Activated CD8-positive, alpha-beta memory T cell treated with anti-CD3 and anti-CD28 coated beads for 4 hours (primary cell): ENCODE data around the gene IL22.

Experiments
- DNase-seq, 2 donors: peaks; one replicate each; pipeline ENCODE4 v3.0.0-alpha.2; 2020; ENCODE audit warnings: low read depth in 2 of 2

Gene IL22

DNA sequence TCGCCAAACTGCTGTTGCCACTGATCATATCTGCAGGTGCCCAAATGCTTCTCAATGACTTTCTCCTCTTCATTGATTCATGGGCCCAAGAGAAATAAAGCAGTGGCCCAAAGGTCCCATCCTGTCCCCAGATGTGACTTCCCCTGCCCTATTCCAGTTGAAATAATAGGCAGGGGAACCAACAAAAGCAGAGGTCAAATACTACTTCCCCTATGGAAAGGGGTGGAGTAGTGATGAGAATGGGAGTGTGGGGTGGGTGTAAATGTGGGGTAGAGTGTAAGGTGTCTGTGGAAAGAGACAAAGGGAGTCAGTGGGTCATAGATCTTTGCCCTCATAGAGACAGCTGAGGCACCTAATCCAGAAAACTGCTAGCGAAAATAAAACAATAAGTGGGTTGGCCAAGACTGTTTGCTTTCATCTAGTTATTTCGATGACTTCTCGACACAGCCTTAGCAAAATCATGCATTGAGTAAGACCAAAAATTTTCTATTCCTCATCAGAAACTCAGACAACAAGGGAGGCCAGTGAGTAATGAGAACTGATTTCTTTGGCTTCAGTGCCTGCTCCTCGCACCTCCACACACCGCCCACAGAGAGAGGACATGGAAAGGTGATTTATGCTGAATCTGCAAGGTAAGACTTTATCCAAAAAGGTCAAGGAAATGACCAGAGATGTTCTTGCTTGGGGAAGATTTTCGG, 10.9 kb upstream of the IL22 start:
- DNase-seq, result no peak

DNA sequence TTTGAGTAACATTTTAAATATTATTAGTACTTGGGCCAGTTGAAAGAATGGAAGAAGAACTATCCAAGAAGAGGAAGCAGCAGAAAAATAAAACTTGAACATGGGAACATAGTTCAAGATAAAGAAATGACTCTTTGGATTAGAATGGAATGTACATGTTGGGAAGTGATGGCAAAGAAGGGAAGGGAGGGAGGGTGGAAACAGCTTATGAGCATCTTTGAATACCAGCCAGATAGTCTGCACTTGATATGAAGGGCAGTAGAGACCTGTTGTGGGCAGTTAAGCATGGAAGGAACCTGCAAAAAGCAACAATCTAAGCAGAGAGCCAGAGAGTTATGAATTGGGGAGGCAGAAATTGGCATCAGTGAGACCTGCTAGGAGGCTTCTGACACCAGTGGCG, 10.0 kb upstream of the IL22 start:
- no peak for DNase-seq

DNA sequence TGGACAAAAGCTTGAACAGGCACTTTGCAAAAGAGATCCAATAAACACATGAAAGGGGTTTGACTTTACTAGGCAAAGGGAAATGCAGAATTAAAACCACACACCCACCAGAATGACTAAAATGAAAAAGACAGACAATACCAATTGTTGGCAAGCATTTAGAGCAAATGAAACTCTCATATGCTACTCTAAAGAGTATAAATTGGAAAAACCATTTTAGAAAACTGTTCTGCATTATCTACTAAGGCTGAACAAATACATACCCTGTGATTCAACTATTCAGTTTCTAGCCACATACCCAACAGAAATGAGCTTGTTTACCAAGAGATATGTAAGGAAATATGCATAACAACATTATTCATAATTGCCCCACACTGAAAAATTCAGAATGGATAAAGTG, 8.5 kb upstream of the IL22 start:
- DNase-seq, result no peak

DNA sequence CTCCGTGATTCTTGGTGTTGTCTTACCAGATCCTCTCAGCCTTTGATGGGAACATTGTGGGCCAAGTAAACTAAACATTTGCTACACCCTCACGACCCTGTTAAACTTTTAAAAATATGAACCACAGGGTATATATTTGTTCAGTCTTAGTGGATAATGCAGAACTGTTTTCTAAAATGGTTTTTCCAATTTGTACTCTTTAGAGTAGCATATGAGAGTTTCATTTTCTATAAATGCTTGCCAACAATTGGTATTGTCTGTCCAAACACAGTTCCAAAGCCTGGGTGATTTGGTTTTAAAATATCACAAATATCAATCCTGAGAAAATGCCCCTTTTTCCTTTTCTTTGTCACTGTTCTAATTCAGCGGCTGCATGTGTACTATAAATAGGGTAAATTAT, 6.7 kb upstream of the IL22 start:
- no peak for DNase-seq

DNA sequence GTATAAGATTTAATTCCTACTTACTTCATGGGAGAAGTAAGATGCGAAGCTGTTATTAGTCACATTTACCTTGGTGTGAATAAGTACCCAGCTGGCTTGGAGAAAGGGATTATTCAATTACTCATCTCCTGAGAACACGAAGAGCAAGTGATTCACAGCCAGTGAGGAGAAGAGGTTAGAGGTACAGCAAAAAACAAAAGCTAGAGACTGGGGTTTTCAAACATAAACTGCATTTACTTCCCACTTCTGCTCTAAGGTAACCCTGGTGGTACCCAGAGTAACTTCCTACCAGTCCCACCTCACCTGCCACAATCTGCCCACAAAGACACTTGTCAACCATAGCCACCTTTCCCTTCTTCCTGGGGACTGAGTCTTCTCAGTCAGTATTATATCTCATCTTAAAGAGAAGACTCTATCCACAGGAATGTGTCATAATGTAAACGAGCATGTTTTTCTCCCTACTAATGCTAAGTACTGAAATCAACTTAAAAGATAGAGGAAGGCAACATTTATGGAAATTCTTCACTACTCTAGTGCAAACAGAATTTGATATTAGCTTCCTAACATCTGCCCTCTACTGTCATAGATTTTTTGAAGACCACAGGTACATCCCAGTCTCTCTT, 6.0 kb upstream of the IL22 start:
- DNase-seq, result no peak

DNA sequence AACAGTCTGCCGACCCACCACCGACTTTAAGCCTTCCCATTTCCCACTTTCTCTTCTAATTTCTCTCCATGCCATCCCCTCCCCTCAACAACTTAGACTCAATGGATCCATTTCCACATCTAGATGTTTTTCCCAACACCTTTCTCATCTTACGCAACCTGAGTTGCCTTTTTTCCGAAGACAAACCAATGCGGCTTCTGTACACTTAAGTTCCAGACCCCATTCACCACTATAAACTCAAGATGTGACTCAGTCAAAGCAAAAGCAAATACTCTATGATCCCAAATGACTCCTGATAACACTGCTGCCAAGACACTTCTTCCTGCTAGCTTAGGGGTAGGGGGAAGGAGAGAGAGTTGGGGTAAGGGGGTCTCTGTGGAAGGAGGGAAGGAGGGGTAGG, 1.3 kb downstream of the IL22 start:
- DNase-seq, result no peak

DNA sequence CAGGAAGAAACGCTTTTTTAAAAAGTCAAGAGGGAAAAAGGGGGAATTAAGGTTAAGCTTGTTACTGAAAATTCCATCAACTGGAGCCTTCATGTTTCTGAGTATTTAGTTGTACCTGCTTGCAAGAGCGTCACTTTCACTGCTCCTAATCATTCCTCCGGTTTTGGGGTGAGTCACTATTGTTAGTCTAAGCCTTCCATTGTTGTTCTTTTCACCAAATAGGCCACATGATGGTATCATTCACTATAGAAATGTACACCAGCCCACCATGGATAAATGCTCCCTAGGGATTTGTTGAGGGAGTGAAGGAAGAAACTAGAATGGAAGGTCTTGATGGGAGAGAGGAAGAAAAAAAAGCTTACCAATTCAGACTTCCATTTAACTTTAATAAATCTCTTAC, 3.0 kb downstream of the IL22 start:
- DNase-seq, result no peak

DNA sequence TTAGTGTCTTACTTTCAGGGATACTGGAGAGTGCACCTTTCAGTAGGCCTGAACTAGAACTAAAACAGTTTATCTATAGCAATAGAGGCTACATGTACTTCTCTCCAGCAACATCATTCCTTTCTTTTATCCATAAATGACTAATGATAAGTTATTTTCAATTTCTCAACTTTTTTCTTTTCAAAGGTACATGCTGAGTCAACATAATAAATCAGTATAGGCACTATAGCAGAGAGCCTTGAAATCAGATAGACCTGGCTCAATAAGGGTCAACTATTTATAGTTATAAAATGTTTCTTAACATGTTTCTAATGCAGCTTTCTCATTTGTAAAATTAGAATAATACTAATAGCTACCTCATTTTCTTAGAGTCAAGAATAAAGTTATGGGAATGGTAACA, 5.6 kb downstream of the IL22 start:
- no peak for DNase-seq

DNA sequence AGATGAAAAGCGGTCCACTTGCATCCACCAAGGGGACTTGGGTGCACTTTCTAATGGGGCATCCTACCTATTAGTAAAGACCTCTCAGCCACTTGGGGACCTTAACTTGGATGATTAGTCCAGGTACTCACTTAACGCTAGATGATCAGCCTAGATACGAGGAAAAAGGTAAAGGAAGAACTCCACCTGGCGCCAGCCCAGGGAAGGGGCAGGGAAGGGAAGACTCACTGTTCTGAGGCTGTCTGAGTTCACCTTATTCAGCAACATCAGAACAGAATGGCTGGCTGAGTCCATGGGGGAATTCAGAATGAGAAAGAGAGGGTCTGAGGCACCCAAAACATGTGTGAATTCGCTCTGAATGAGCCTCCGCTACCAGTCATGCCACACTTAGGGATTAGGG, 7.1 kb downstream of the IL22 start:
- DNase-seq, result no peak

DNA sequence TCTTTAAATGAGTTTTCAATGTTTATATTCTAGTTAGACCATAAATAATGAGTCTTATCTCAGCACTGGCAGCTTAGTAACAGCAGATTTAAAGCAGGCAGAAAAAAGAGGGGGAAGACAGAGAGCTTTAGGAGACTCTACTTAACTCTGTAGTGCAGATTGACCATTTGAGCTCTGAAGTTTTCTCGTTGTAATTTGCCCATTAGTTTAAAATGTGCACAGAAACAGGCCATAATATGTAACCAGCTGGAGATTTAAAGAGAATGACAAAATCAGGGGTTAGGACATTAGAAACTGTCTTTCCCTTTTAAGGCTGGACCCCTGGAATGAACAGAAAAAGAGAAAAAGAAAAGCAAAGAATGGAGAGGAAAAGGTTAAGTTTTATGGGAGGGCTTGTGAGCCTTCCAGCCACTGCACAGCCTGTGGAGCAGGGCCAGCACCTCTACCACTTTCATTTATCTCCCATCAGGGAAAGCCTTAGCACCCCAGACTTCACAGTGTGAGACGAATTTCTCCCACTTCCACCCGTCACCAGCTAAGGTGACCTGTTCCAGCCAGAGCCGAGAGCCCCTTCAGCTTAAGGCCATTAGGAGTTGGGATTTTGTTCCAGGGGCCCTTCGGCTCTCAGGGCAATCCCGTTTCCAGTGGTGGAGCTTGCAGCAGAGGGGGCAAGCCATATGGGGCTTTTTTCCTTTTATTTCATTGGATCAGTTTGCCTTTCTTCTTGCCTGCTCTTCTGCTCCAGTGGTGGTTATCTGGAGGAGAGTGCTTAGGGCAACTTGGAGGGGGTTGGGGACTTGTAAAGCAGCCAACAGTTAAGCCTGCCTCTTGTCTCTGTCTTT, 8.0 kb downstream of the IL22 start:
- no peak for DNase-seq

DNA sequence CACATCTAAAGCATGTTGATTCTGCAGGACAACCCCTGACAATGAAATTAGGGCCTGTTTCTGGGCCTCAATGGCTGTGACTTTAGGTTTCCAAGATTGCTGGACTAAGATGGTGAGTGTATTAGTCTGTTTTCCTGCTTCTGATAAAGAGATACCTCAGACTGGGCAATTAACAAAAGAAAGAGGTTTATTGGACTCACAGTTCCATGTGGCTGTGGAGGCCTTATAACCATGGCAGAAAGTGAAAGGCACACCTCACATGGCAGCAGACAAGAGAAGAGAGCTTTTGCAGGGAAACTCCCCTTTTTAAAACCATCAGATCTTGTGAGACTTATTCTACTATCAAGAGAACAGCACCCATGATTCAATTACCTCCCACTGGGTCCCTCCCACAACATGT, 10.6 kb downstream of the IL22 start:
- DNase-seq, result no peak

DNA sequence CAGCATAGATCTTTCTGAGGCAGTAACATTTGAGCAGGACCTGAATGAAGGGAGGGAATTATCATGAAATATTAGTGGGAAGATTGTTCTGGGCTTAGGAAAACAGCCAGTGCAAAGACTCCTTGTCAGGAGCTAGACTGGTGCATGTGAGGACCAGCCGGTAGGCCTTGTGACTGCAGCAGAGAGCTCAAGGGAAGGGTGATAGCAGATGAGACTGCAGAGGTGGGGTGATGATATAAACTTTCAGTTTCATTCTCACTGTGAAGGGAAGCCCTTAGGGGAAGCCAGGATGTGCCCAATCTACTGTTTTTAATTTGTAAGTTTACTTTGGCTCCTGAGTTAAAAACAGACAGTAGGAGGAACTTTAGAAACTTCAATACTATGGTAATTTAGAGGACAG, 12.4 kb downstream of the IL22 start:
- DNase-seq, result peak; percentile 13 to 15

DNA sequence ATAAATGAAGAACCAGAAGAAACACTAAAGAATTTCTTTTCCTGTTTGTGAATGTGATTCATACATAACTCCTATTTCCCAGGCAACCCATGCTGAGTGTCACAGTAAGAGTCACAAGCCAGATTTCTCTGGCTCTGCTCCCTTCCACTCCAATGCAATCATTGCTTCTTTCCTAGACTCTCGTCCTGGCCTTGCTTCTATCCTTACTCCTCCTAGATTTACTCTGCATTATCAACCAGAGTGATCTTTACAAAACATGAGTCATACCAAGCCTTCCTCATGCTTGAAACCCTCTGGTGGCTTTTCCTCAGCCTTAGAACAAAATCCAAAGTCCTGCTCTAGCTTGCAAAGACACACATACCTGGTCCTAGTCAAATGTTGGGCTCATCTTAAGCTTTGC, 13.3 kb downstream of the IL22 start:
- DNase-seq, result no peak

DNA sequence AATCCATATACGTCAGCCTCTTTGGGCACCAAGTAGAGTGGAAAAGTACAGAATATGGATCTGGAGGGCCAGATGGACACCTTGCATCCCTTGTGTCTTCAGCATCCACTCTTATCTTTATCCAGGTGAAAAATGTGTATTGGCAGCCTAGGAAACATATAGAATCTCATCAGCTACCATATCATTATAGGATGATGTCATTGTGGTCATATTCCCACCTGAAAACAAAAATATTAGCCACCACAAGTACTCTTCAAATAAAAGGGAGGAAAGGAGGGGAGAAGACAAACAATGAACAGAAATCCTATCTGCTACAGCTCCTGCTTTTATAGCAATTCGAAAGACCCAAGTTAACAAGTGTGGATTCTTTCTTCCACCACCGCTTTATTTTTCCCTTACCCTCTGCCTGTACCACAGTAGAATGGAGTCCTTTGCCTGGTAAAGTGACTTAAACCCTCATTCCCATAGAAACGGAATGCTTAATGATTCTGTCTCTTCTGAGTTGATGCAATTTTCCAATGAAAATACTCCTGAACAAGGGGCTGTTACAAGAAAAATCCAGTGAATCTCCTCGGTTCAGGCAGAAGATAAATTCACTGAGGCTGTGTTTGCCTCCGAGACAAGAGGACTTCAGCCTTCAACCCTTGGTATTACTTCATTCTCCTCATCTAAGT, 14.0 kb downstream of the IL22 start:
- DNase-seq, result no peak

DNA sequence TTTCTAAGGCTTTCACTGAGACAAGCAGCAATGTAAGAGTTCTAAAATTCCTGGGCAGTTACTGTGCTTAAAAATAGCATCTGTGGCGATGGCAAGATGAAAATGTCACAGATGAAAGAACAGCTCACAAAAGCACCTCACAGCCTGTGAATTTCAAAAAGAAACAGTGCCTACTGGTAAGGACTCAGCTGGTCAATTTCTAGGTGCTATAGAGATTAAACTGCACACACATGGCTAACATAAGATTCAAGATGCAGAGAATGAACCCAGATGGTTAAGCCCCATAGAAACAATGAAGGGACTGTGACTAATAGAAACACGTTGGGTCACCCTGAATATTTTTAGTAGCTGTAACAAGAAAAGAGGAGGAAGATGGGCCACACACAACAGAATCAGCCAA, 15.8 kb downstream of the IL22 start:
- no peak for DNase-seq

DNA sequence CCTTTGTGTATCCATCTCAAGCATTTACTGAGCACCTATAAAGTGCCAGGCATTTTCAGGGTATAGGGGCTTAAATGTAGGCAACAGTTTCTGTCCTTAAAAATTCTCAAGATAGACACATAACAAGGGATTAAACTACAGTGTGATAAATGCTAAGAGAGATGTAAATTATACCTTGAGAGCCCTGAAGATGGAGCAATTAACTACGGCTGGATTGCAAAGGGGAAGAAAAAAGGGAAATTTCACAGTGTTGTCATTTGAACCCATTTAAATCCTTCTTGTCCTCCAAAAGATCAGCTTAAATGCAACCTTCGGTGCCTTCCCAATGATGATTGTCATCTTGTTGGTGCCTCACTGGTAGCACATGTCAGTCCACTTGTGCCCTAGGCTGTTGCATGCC, 16.3 kb downstream of the IL22 start:
- no peak for DNase-seq

DNA sequence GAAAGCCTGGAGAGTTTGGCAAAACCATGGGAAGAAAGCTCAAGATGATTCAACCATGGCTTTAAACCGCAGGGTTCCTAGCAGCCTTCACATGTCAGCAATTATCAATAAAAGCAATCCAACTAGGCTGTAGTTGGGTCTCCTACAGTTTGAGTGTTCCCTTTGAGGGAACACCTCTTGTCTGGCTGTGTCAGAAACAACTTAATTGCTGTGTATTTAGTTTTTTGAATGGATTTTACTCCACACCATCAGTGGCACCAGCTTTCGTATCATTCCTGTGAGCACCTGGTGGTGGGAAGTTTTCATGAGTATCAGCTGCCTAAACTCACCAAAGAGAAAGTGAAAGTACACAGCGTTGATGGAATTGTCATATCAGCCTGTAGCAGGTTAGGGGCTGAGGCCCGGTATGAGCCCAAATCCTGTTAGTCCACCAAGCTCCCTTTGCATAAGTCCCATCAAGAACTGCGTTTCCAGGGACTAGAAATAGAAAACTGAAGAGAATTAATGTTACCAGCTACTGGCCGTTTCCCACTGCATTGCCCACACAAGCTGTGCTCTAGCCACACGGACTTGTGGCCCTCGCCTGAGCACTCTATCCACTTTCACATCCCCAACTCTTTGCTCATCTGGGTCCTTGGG, 16.9 kb downstream of the IL22 start:
- DNase-seq, result peak in 1 of 2 donors; percentile 17

DNA sequence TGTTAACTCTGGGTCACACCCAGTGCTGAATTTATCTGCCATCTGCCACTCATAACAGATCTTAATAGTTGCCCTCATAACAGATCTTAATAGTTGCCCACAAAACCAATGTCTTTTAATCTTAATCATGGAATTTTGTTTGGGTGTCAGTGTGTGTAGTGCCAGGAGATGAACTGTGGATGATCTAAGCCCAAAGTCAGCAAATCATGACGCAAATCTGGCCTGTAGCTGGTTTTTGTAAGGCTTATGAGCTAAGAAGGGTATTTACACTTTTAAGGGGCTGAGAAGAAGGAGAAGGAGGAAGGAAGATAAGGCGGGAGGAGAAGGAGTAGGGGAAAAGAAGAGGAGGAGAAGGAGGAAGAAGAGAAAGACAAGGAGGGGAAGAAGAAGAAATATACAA, 17.8 kb downstream of the IL22 start:
- DNase-seq, result no peak

DNA sequence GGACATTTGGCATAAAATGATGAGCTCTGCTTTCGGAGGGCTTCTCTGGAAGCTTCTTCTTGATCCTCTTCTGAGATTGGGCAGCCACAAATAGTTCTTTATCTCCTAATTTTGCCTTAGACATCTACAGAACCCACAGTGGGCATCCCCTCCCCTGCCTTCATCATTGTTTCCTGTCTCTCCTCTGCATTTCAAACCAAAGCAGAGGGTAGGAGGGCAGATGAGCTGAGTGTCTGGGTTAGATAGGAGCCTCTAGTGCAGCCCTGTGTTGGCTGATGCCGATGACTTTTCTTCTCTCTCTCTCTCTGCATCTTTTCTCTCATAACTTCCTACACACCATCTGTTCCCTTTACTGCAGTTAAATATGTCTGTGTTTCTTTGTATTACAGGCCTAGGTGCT, 19.3 kb downstream of the IL22 start:
- no peak for DNase-seq

DNA sequence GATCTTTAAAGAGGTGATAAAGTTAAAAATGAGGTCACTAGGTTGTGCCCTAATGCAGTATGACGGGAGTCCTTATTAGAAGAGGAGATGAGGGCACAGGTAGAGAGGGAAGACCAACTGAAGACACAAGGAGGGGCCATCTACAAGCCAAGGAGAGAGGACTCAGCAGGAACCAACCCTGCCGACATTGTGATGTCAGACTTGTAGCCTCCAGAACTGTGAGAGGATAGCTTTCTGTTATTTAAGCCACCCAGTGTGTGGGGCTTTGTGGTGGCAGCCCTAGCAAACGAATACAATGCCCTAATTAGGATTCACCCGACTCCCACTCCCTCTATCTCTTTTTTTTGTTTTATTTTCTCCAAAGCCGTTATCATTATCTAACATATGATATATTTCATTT, 19.9 kb downstream of the IL22 start:
- no peak for DNase-seq

DNA sequence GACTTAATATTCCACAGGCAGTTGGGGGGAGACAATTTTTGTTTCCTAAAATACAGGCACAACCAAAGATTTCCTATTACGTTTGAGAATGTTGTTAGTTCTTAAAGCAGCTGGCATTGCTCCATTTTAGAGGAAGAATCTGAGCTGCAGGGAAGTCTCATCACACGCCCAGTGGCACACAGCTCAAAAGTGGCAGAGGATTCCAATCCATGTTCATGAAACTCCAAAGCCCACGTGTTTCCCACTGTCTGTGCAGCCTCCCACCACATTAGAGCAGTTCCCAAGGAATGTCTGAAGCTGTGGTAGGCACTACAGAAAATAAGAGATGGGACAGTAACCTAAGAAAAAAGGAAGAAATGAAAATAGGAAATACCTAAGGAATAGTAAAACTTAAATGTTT, 21.7 kb downstream of the IL22 start:
- DNase-seq, result no peak

DNA sequence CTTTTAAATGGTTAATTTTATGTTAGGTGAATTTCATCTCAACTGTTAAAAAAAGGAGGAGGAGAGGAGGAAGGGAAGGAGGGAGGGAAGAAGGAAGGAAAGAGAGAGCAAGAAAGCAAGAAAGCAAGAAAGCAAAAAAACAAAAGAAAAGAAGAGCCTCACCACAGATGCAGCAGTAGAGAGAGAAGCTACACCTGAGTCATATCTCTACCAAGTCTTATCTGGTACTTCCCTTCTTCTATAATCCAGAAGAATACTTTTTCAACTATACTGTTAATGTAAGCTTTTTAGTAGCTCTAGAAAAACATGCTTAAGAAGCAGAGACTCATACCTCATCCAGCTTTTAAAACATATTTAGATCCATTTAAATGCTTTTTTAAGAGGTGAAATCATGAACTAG, 22.2 kb downstream of the IL22 start:
- no peak for DNase-seq
